Inflammatory macrophage (primary cell): ENCODE results near the gene GRAMD2A.

Experiments
- DNase-seq, 2 donors: peaks; one replicate each; pipeline ENCODE4 v3.0.0-alpha.2; 2020 to 2022

GRAMD2A gene

GRCh38 chr15:72184165-72184811, 13.3 kb downstream of the GRAMD2A start:
- DNase-seq = no peak

GRCh38 chr15:72183781-72184164, 13.8 kb downstream of the GRAMD2A start:
- DNase-seq = no peak

GRCh38 chr15:72182673-72183072, 14.9 kb downstream of the GRAMD2A start:
- DNase-seq = no peak

GRCh38 chr15:72182244-72182643, 15.3 kb downstream of the GRAMD2A start:
- DNase-seq = no peak

- no peak for DNase-seq
Observed at GRCh38 chr15:72180761-72181324, 16.7 kb downstream of the GRAMD2A start.

- DNase-seq = no peak
Observed at GRCh38 chr15:72179950-72180581, 17.5 kb downstream of the GRAMD2A start.

- no peak for DNase-seq
Observed at GRCh38 chr15:72178976-72179585, 18.5 kb downstream of the GRAMD2A start.

GRCh38 chr15:72176743-72177142, 20.8 kb downstream of the GRAMD2A start:
- no peak for DNase-seq

- DNase-seq = no peak
Observed at GRCh38 chr15:72176159-72176558, 21.4 kb downstream of the GRAMD2A start.

GRCh38 chr15:72175186-72176044, 22.2 kb downstream of the GRAMD2A start:
- no peak for DNase-seq

- DNase-seq = no peak
Observed at GRCh38 chr15:72174551-72175165, 22.9 kb downstream of the GRAMD2A start.

- no peak for DNase-seq
Observed at GRCh38 chr15:72173864-72174550, 23.6 kb downstream of the GRAMD2A start.

GRCh38 chr15:72173401-72173800, 24.2 kb downstream of the GRAMD2A start:
- no peak for DNase-seq

- no peak for DNase-seq
Observed at GRCh38 chr15:72172796-72173195, 24.8 kb downstream of the GRAMD2A start.

GRCh38 chr15:72171978-72172377, 25.6 kb downstream of the GRAMD2A start:
- peak in 1 of 2 donors; percentile 36 for DNase-seq

- DNase-seq = no peak
Observed at GRCh38 chr15:72170691-72171090, 26.9 kb downstream of the GRAMD2A start.

GRCh38 chr15:72169921-72170611, 27.5 kb downstream of the GRAMD2A start:
- no peak for DNase-seq

- no peak for DNase-seq
Observed at GRCh38 chr15:72169236-72169920, 28.2 kb downstream of the GRAMD2A start.

- no peak for DNase-seq
Observed at GRCh38 chr15:72168808-72169190, 28.8 kb downstream of the GRAMD2A start.

GRCh38 chr15:72168131-72168807, 29.3 kb downstream of the GRAMD2A start:
- DNase-seq = no peak
